NCI-H1694 (cell line): Measurements from ENCODE around the gene NPBWR2.

ENCODE experiments used
- DNase-seq: peaks from one replicate; lab custom pipeline; 2025; lab: John Stamatoyannopoulos, UW

The NPBWR2 gene

GRCh38 chr20:64072498-64073063 is 34.8 kb downstream of the NPBWR2 start:
- no peak for DNase-seq

GRCh38 chr20:64071341-64072332 is 35.7 kb downstream of the NPBWR2 start:
- no peak for DNase-seq

- no peak for DNase-seq
Measured at GRCh38 chr20:64070244-64070993, 36.9 kb downstream of the NPBWR2 start.

GRCh38 chr20:64069614-64070243 is 37.6 kb downstream of the NPBWR2 start:
- no peak for DNase-seq

- DNase-seq, result no peak
Measured at GRCh38 chr20:64069209-64069613, 38.2 kb downstream of the NPBWR2 start.

GRCh38 chr20:64068386-64069208 is 38.8 kb downstream of the NPBWR2 start:
- DNase-seq, result no peak

- DNase-seq, result no peak
Measured at GRCh38 chr20:64067733-64068307, 39.5 kb downstream of the NPBWR2 start.

- DNase-seq, result no peak
Measured at GRCh38 chr20:64067005-64067632, 40.2 kb downstream of the NPBWR2 start.

GRCh38 chr20:64065974-64066343 is 41.4 kb downstream of the NPBWR2 start:
- no peak for DNase-seq

GRCh38 chr20:64065062-64065973 is 42.0 kb downstream of the NPBWR2 start:
- no peak for DNase-seq

- DNase-seq, result no peak
Measured at GRCh38 chr20:64064145-64064698, 43.1 kb downstream of the NPBWR2 start.

- DNase-seq, result no peak
Measured at GRCh38 chr20:64063389-64064144, 43.8 kb downstream of the NPBWR2 start.

- peak; percentile 83 for DNase-seq
Measured at GRCh38 chr20:64062596-64063388, 44.6 kb downstream of the NPBWR2 start, which contains the start of gene TCEA2. TSS of gene TCEA2 (plus strand) at chr20:64063198. CDS start at chr20:64063313, 115 bp downstream.

- no peak for DNase-seq
Measured at GRCh38 chr20:64062276-64062595, 45.1 kb downstream of the NPBWR2 start.

GRCh38 chr20:64058536-64058935 is 48.8 kb downstream of the NPBWR2 start:
- DNase-seq, result no peak

GRCh38 chr20:64057628-64058498 is 49.5 kb downstream of the NPBWR2 start:
- peak; percentile 40 for DNase-seq
